Measurements from ENCODE around the gene TNFAIP1.

TNFAIP1 gene

DNA sequence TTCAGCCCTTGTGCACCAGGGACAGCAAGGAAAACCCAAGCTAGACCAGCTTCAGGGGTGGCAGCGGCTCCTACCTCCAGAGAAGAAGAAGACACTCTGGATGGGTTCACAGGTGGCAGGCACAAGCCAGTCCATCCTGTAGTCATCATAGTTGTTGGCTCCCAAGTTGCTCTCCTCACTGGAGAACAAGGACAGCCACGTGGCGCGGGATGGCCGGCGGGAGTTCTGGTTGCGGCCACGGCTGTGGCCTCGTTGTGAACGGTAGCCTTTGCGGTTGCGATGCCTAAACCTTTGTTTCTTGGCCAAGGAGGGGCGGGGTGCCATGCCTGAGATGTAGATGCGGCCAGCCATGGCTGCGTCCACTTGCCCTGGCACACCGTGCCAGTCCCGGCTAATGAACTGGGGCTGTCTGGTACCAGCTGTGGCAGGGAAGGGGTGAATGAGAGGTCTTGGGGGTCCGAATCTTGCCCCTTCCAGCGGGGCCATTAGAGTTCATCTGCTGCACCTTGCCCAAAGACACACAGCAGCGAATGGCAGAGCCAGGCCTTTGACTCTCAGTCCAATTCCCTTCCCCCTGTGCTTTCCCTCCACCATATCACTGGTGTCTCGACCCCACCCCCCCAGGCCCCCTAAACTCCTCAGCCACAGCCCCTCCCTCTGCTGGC is 32.2 kb downstream of the TNFAIP1 start:
- Mint-ChIP-seq H3K4me1 (ENCODE audit: low read depth) (peaks cover 4% of the 10 kb centered on the region), H3K4me3 (no peak overlapping the region)

DNA sequence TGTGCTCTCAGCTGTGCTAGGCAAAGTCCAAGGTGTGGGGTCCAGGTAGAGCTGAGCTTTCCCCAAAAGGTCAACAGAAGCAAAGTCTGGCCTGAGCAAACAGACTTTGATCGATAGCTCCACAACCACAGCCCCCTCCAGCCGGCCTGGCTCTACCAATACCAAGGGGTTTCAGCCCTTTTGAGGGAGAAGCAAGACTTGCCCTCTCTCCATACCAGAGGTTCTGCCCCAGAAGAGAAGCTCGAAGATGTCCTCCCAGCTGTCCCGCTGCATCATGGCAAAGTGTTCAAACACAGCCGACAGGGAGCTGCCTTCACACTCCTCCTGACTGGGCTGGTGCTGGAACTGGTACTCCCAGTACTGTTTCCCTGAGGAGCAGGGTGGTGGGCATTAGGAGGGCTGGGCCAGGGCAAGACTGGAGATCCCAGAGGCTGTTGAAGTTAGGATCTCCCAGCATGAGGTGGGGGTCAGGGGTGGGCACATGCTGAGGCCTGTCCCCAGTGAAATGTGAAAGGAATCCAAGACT is 32.8 kb downstream of the TNFAIP1 start:
- H3K4me3 Mint-ChIP-seq: no peak overlapping the region
- H3K36me3 Mint-ChIP-seq (ENCODE audit: low read depth): peaks cover 2% of the 10 kb centered on the region
- H3K4me1 Mint-ChIP-seq (ENCODE audit: low read depth): peaks cover 10% of the 10 kb centered on the region
- no peaks in the 10 kb centered on the region for H3K27me3 Mint-ChIP-seq (ENCODE audit: low read depth)
- H3K9me3 Mint-ChIP-seq: no peaks in the 10 kb centered on the region
- H3K27ac Mint-ChIP-seq: no peak overlapping the region

More for the DNA sequence above, 32.2 kb downstream of the TNFAIP1 start:
- no peaks in the 10 kb centered on the region for H3K27me3 Mint-ChIP-seq (ENCODE audit: low read depth)
- no peaks in the 10 kb centered on the region for H3K9me3 Mint-ChIP-seq
- peaks cover 2% of the 10 kb centered on the region for H3K36me3 Mint-ChIP-seq (ENCODE audit: low read depth)
- H3K27ac Mint-ChIP-seq: no peak overlapping the region

DNA sequence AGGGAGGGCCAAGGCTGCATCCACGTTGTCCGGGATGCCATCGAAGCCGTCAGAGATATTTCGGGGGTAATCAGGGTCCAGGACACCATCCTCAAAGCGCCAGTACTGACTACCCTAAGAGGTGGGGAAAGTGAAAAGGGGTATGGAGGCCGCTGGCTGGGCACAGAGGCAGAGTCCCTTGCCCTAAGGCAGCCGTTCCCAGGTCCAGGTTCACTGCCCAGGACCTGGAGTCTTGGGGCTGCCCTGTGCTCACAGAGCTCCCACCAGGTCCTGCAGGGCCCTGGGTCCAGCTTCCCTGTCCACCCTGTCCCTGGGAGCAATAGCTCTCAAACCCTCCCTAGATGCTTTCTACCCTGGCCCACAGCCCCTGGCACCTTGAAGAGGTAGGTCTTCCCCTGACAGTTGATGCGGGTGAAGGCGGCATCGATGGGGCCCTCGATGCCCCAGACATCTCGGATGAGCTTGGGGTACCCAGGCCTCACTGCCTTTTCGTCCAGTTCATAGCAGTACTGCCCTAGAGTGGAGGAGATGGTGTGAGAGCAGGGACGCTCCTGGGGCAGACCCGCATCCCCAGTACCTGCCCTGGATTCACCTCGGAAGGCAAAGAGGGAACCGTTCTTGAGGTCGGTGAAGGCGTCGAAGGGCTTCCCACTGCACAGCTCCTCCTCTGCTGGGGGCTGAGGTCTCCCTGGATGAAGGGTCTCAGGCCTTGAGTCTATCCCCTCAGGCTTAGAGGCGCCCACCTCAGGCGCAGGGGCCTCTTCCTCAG is 33.5 kb downstream of the TNFAIP1 start:
- peaks cover 5% of the 10 kb centered on the region for H3K36me3 Mint-ChIP-seq (ENCODE audit: low read depth)
- no peaks in the 10 kb centered on the region for H3K9me3 Mint-ChIP-seq
- H3K4me1 Mint-ChIP-seq (ENCODE audit: low read depth): peaks cover 14% of the 10 kb centered on the region
- H3K27me3 Mint-ChIP-seq (ENCODE audit: low read depth): no peaks in the 10 kb centered on the region
- no peak overlapping the region for H3K4me3 Mint-ChIP-seq
- H3K27ac Mint-ChIP-seq: no peak overlapping the region

GRCh38 chr17:28369684-28370034 is 34.1 kb downstream of the TNFAIP1 start:
- no peaks in the 10 kb centered on the region for H3K27me3 Mint-ChIP-seq (ENCODE audit: low read depth)
- H3K4me1 Mint-ChIP-seq (ENCODE audit: low read depth): peaks cover 14% of the 10 kb centered on the region
- H3K4me3 Mint-ChIP-seq: no peak overlapping the region
- H3K27ac Mint-ChIP-seq: no peak overlapping the region
- H3K9me3 Mint-ChIP-seq: no peaks in the 10 kb centered on the region
- peaks cover 5% of the 10 kb centered on the region for H3K36me3 Mint-ChIP-seq (ENCODE audit: low read depth)

DNA sequence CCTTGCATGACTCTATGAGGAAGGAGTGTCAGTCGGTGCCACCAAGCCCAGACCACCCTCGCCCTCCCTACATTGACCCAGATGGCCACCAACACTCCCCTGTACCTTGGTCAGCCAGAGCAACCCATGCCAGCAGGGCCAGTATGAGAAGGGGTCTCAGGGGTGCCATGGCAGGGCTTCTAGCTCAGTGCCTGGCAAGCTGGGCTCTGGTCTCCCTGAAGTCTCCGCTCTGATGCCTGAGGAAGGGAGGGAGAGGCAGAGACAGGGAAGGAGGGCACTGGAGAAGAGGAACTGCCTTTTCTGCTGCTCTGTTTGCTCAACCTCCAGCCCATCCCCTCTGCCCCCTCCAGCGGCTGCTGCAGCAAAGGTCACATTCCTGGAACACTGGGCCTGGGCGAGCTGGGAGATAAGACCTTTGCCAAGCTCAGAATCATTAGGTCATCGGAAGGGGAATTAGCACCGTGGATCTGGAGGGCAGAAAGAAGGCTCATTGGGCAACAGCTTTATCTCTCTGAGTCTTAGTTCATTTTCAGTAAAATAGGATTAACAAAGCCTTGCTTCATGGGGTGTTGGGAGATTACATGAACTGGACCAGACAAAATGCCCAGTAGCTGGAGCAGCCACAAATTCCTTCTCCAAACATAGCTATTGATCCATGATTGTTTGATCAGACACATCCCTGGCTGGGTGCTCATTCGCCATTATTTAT is 34.6 kb downstream of the TNFAIP1 start, which contains the start of gene VTN:
TSS of gene VTN (minus strand) at position 273 of the 709 bp plus-strand sequence. CDS start at position 169, 104 bp downstream.
- Mint-ChIP-seq H3K36me3 (ENCODE audit: low read depth) (peaks cover 5% of the 10 kb centered on the region), H3K27me3 (ENCODE audit: low read depth) (no peaks in the 10 kb centered on the region), H3K9me3 (no peaks in the 10 kb centered on the region), H3K4me1 (ENCODE audit: low read depth) (peaks cover 14% of the 10 kb centered on the region), H3K27ac (peak within 1 kb of the TSS; percentile 90), H3K4me3 (peak within 1 kb of the TSS; percentile 93)

- Mint-ChIP-seq H3K36me3 (ENCODE audit: low read depth) (peaks cover 5% of the 10 kb centered on the region), H3K4me3 (peak overlapping the region; percentile 93), H3K4me1 (ENCODE audit: low read depth) (peaks cover 14% of the 10 kb centered on the region), H3K27ac (no peak overlapping the region), H3K9me3 (no peaks in the 10 kb centered on the region), H3K27me3 (ENCODE audit: low read depth) (no peaks in the 10 kb centered on the region)
Measured at GRCh38 chr17:28370744-28371103, 35.2 kb downstream of the TNFAIP1 start.

- Mint-ChIP-seq H3K27me3 (ENCODE audit: low read depth) (no peaks in the 10 kb centered on the region), H3K4me3 (peak within 1 kb of the TSS; percentile 93), H3K9me3 (no peaks in the 10 kb centered on the region), H3K36me3 (ENCODE audit: low read depth) (peaks cover 5% of the 10 kb centered on the region), H3K27ac (peak within 1 kb of the TSS; percentile 90), H3K4me1 (ENCODE audit: low read depth) (peaks cover 14% of the 10 kb centered on the region)
Measured at GRCh38 chr17:28371245-28372202, 36.0 kb downstream of the TNFAIP1 start, which contains the start of gene SARM1. SARM1 (plus strand) TSS chr17:28371694; CDS start chr17:28372033, 339 bp downstream.

GRCh38 chr17:28372203-28372944 is 36.8 kb downstream of the TNFAIP1 start:
- Mint-ChIP-seq H3K4me3 (peak overlapping the region; percentile 87), H3K9me3 (no peaks in the 10 kb centered on the region), H3K27me3 (ENCODE audit: low read depth) (no peaks in the 10 kb centered on the region), H3K36me3 (ENCODE audit: low read depth) (peaks cover 5% of the 10 kb centered on the region), H3K4me1 (ENCODE audit: low read depth) (peaks cover 14% of the 10 kb centered on the region), H3K27ac (peak overlapping the region; percentile 67)

DNA sequence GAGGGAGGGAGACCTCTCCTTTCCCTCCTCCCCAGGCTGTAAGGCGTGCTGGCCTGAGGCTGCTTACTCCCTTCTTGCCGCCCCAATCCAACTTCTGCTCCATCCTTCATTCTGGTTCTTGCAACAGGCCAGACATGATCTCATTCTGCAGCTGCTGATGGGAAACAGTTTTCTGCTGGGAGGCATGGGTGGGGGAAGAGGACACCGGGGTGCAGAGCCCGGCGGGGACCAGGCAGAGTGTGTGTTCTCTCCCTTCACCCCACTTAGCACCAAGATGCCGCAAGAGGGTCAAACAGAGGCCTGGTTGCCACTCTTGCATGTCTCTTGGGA is 37.3 kb downstream of the TNFAIP1 start:
- Mint-ChIP-seq H3K9me3 (no peaks in the 10 kb centered on the region), H3K4me1 (ENCODE audit: low read depth) (peaks cover 14% of the 10 kb centered on the region), H3K4me3 (peak overlapping the region; percentile 87), H3K27me3 (ENCODE audit: low read depth) (no peaks in the 10 kb centered on the region), H3K36me3 (ENCODE audit: low read depth) (peaks cover 5% of the 10 kb centered on the region), H3K27ac (peak overlapping the region; percentile 67)

GRCh38 chr17:28379814-28380801 is 44.5 kb downstream of the TNFAIP1 start:
- peaks cover 11% of the 10 kb centered on the region for H3K36me3 Mint-ChIP-seq (ENCODE audit: low read depth)
- no peak overlapping the region for H3K27ac Mint-ChIP-seq
- peaks cover 18% of the 10 kb centered on the region for H3K27me3 Mint-ChIP-seq (ENCODE audit: low read depth)
- peaks cover 17% of the 10 kb centered on the region for H3K4me1 Mint-ChIP-seq (ENCODE audit: low read depth)
- H3K9me3 Mint-ChIP-seq: no peaks in the 10 kb centered on the region
- no peak overlapping the region for H3K4me3 Mint-ChIP-seq

- H3K4me1 Mint-ChIP-seq (ENCODE audit: low read depth): peaks cover 22% of the 10 kb centered on the region
- H3K36me3 Mint-ChIP-seq (ENCODE audit: low read depth): peaks cover 11% of the 10 kb centered on the region
- no peaks in the 10 kb centered on the region for H3K9me3 Mint-ChIP-seq
- H3K27me3 Mint-ChIP-seq (ENCODE audit: low read depth): peaks cover 18% of the 10 kb centered on the region
- no peak overlapping the region for H3K27ac Mint-ChIP-seq
- peak overlapping the region; percentile 30 for H3K4me3 Mint-ChIP-seq
Measured at GRCh38 chr17:28381141-28381825, 45.7 kb downstream of the TNFAIP1 start.

Measured in T-helper 1 cell treated with Interleukin-12 subunit alpha and Interleukin-12 subunit beta and Interleukin-4 antibody, amounts not matched to agents 30 μg/mL and 1 μg/mL, for 36 hours (primary cell).